ENCODE data around the gene SLC5A11. TPM values are rescaled to one million over a fixed set of nuclear protein-coding genes. Genes with fewer than 3 reads are reported as not detected.

The SLC5A11 gene
- total and polyA plus RNA-seq, 2 of the 13 experiments (the other 11 are each of a cell fraction or from before 2014, with no cell fraction given), result 1.2 to 3.3 TPM

DNA sequence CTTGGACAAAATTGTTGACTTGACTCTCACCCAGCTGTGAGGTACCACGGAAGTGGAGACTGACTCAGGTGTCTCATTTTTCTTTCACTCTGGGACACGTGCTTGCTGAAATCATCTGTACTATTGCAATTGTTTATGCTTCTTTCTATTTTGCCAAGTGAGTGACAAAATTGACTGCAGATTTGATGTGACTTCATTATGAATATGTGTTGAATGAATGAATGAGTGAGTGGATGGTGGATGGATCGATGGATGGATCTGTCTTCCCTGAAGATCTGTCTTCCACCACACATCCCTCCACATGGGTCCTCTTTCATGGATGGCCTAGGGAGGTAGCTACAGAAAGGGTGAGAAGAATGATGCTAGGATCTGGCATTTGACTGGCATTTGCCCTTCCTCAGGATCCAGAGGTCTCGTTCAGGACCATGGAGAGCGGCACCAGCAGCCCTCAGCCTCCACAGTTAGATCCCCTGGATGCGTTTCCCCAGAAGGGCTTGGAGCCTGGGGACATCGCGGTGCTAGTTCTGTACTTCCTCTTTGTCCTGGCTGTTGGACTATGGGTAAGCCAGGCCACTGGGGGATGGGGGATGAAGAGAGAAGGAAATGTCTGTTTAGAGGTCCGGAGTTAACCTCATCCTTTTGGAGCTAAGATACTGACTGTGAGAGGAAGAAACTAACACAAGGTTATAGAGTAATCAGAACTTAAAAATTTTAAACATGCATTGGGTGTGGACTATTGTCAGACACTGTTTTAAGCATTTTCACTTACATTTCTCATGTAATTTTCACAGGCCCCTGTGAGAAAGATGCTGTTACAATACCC lies 12.7 kb downstream of the SLC5A11 start (continued):
- TF ChIP-seq, protein P1, sequence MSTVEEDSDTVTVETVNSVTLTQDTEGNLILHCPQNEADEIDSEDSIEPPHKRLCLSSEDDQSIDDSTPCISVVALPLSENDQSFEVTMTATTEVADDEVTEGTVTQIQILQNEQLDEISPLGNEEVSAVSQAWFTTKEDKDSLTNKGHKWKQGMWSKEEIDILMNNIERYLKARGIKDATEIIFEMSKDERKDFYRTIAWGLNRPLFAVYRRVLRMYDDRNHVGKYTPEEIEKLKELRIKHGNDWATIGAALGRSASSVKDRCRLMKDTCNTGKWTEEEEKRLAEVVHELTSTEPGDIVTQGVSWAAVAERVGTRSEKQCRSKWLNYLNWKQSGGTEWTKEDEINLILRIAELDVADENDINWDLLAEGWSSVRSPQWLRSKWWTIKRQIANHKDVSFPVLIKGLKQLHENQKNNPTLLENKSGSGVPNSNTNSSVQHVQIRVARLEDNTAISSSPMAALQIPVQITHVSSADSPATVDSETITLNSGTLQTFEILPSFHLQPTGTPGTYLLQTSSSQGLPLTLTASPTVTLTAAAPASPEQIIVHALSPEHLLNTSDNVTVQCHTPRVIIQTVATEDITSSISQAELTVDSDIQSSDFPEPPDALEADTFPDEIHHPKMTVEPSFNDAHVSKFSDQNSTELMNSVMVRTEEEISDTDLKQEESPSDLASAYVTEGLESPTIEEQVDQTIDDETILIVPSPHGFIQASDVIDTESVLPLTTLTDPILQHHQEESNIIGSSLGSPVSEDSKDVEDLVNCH (CRISPR knock-in tag; IDR thresholded peaks at IDR 0.05), result 0 out of 2 replicates have a peak, but pooled peaks have one; percentile 82
- TF ChIP-seq RARA (CRISPR knock-in tag; IDR thresholded peaks at IDR 0.05), result peak; percentile 85
- TF ChIP-seq, protein P2, sequence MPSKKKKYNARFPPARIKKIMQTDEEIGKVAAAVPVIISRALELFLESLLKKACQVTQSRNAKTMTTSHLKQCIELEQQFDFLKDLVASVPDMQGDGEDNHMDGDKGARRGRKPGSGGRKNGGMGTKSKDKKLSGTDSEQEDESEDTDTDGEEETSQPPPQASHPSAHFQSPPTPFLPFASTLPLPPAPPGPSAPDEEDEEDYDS (CRISPR knock-in tag; IDR thresholded peaks at IDR 0.05), result peak; percentile 69; the same call in 1 of the 2 replicates

DNA sequence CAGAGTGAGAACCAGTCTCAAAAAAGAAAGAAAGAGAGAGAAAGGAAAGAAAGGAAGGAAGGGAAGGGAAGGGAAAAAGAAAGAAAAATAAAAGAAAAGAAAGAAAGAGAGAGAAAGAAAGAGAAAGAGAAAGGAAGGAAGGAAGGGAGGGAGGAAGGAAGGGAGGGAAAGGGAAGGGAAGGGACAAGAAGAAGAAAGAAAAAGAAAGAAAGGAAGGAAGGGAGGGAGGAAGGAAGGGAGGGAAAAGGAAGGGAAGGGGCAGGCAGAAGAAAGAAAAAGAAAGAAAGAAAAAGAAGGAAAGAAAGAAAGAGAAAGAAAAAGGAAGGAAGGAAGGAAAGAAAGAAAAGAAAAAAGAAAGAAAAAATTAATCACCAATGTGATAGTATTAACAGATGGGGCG lies 15.7 kb downstream of the SLC5A11 start:
- POLR2A ChIA-PET, result no interaction called here
- Histone ChIP-seq H3K9ac (ENCODE audit: insufficient read depth, low read depth, low read length) (no peak overlapping the region), H3K27ac (ENCODE audit: extremely low read length, insufficient read depth, low read length) (no peak overlapping the region), H3K4me3 (replicated peaks in 1 of 3; ENCODE audit: insufficient read depth in 1 of 3, low read depth in 2 of 3, low read length in 3 of 3) (no peak overlapping the region), H4K20me1 (ENCODE audit: insufficient read depth, low read length) (no peaks in the 10 kb centered on the region), H3K36me3 (replicated peaks in 1 of 2; ENCODE audit: control insufficient read depth in 1 of 2, insufficient read depth in 2 of 2, low read length in 2 of 2) (no peaks in the 10 kb centered on the region), H3K9me3 (ENCODE audit: low read length) (peaks cover 8% of the 10 kb centered on the region), H3K4me2 (ENCODE audit: low read depth, low read length) (no peak overlapping the region), H3K4me1 (ENCODE audit: insufficient read depth, low read length) (peaks cover 24% of the 10 kb centered on the region), H3K27me3 (ENCODE audit: control insufficient read depth in 1 of 2, insufficient read depth in 2 of 2, low read length in 2 of 2) (no peaks in the 10 kb centered on the region), H3K79me2 (ENCODE audit: insufficient read depth, low read length) (no peaks in the 10 kb centered on the region), H2AFZ (ENCODE audit: low read length) (no peak overlapping the region)
- 79% methylated on average over 1 of the region's 1 CpG for WGBS (ENCODE audit: low lambda C conversion rate)
- intact Hi-C loops (cut with micrococcal nuclease; ENCODE audit: unreplicated experiment), result no loop called here
- CTCF ChIA-PET (ENCODE audit: low intra/inter-chr PET ratio, low total read pairs), result no interaction called here
- no peak for FAIRE-seq
- in situ Hi-C loops (cut with HindIII; ENCODE audit: extremely low pct_ligation_motif_present, low pct_unique_long_range_greater_than_20kb), result no loop called here
- no TSS peak for BruUV-seq (replicated peaks)
- TF ChIP-seq RAD51 (IDR thresholded peaks at IDR 0.05; ENCODE audit: borderline replicate concordance) (peak; percentile 18; the same call in 1 of the 2 replicates), ZNF326 (CRISPR knock-in tag; IDR thresholded peaks at IDR 0.05; ENCODE audit: borderline replicate concordance) (no peak), PLRG1 (conservative IDR thresholded peaks at IDR 0.05) (0 out of 2 replicates have a peak, but pooled peaks have one; percentile 60), NONO (IDR thresholded peaks at IDR 0.05) (0 out of 2 replicates have a peak, but pooled peaks have one; percentile 35), NONO (CRISPR knock-in tag; conservative IDR thresholded peaks at IDR 0.05) (no peak), ZSCAN12 (CRISPR knock-in tag; IDR thresholded peaks at IDR 0.05) (no peak)
- TF ChIP-seq, protein P3, sequence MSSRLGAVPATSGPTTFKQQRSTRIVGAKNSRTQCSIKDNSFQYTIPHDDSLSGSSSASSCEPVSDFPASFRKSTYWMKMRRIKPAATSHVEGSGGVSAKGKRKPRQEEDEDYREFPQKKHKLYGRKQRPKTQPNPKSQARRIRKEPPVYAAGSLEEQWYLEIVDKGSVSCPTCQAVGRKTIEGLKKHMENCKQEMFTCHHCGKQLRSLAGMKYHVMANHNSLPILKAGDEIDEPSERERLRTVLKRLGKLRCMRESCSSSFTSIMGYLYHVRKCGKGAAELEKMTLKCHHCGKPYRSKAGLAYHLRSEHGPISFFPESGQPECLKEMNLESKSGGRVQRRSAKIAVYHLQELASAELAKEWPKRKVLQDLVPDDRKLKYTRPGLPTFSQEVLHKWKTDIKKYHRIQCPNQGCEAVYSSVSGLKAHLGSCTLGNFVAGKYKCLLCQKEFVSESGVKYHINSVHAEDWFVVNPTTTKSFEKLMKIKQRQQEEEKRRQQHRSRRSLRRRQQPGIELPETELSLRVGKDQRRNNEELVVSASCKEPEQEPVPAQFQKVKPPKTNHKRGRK (CRISPR knock-in tag; IDR thresholded peaks at IDR 0.05), result peak; percentile 87
- TF ChIP-seq, protein P4, sequence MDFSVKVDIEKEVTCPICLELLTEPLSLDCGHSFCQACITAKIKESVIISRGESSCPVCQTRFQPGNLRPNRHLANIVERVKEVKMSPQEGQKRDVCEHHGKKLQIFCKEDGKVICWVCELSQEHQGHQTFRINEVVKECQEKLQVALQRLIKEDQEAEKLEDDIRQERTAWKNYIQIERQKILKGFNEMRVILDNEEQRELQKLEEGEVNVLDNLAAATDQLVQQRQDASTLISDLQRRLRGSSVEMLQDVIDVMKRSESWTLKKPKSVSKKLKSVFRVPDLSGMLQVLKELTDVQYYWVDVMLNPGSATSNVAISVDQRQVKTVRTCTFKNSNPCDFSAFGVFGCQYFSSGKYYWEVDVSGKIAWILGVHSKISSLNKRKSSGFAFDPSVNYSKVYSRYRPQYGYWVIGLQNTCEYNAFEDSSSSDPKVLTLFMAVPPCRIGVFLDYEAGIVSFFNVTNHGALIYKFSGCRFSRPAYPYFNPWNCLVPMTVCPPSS (IDR thresholded peaks at IDR 0.05), result 0 out of 2 replicates have a peak, but pooled peaks have one; percentile 41
- ATAC-seq, result no peak
- DNase-seq (ENCODE audit: low spot score), result no peak

All from HepG2 (cell line).